Vagina (tissue), 2 donors: ENCODE data around the gene KDM3B.

Experiments
- CTCF ChIP-seq, 3 experiments: fragments of 450-650 bp in 2 of 3; fragments of 200-600 bp in 1 of 3; sonication (generic) in 1 of 3; IDR thresholded peaks; one replicate each; pipeline ENCODE4 v1.5.1; 2017 to 2019; ENCODE audit warnings: antibody characterized with exemption in 3 of 3, mild to moderate bottlenecking in 2 of 3, moderate library complexity in 2 of 3
- POLR2A ChIP-seq, 2 donors: fragments of 450-650 bp; IDR thresholded peaks; one replicate each; pipeline ENCODE4 v1.6.1; 2017; ENCODE audit warnings: antibody characterized with exemption in 2 of 2, mild to moderate bottlenecking in 2 of 2, moderate library complexity in 2 of 2
- POLR2AphosphoS5 ChIP-seq, 2 donors: sonication (generic); formaldehyde crosslinking; IDR thresholded peaks; one replicate each; pipeline ENCODE4 v1.9.0; 2017; ENCODE audit warnings: antibody characterized with exemption in 2 of 2, mild to moderate bottlenecking in 2 of 2, low read depth in 1 of 2; ENCODE audit not compliant: insufficient read depth in 1 of 2

GRCh38 chr5:138353560-138354080 is 1.1 kb downstream of the KDM3B start:
- TF ChIP-seq CTCF (IDR thresholded peaks at IDR 0.05), result no peak
- TF ChIP-seq POLR2AphosphoS5 (IDR thresholded peaks at IDR 0.05; ENCODE audit: insufficient read depth in 1 of 2, low read depth in 1 of 2), result no peak
- TF ChIP-seq POLR2A (IDR thresholded peaks at IDR 0.05), result no peak
